ENCODE measurements around the gene LHPP. TPM values are rescaled to one million over a fixed set of nuclear protein-coding genes. Genes with fewer than 3 reads are reported as not detected.
A peak's percentile ranks its signal among the peaks of the same experiment; 100 is the strongest.
"Not testable (repeated sequence)": the region's sequence is repeated elsewhere in the genome, so short reads cannot be mapped to it uniquely, and the experiment has no call there.

LHPP gene
- total RNA-seq, 1 donor from 2014 or later = 2.6 TPM

DNA sequence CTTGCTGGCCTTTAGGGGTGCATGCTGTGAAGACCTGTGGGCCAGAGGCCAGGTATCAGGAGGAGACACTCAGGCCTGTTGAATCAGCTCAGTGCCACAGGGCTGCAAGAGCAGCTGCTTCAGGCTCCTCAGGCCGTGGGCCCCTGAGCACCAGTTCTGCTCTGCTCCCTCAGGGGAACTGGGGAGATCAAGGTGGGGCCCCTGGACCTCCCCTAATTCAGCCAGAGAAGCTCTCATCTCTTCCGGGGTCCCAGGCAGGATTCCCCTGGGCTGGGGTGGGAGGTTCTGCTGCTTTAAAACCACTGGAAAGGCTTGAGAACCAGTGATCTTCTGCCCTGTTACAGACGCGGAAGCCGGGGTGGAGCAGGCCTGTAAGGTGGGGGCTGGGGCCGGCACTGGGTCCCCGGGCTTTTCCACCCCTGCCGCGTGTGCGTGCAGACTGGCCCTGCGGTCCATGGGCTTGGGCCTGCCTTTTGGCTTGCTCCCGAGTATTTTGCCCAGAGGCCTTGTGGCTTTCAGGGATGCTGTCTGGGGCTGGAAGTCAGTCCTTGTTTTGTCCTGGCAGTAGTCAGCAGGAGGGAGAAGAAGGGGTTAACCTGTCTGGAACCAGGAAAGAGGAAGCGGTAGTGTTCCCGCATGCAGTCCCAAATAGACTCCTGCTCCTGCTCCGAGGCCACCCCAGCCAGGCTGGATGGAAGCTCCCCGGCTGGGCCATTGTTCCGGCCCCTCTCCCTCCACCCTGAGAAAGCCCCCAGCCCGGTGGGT, 74.3 kb downstream of the LHPP start:
- DNase-seq (ENCODE audit: low read depth in 2 of 2) = no peak

DNA sequence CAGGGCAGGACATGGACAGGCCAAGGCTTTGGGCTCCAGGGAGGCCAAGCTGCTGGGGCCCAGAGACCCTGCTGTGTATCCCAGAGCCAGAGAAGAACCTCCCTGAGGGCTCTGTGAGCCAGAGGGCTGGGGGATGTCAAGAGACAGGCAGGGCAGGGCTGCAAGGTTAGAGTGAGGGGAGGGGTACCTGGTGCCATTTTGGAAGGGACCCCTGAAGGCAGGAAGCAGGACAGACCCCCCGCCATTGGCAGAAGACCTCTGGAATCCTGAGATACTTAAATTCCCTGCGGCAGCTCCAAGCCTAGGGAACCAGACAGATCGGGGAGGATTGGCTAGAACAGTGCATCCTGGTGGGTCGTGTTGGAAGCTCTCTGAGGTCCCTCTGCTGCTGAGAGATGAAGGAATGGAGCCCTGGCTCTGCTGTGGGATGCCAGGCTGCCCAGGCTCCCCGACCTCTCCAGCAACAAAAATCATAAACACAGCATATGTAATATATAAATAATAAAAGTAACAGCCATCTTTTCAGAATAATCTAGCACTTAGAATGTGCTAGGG, 75.0 kb downstream of the LHPP start:
- DNase-seq (ENCODE audit: low read depth in 2 of 2) = no peak

- no peak for DNase-seq (ENCODE audit: low read depth in 2 of 2)
Observed at GRCh38 chr10:124537166-124537725, 75.6 kb downstream of the LHPP start.

DNA sequence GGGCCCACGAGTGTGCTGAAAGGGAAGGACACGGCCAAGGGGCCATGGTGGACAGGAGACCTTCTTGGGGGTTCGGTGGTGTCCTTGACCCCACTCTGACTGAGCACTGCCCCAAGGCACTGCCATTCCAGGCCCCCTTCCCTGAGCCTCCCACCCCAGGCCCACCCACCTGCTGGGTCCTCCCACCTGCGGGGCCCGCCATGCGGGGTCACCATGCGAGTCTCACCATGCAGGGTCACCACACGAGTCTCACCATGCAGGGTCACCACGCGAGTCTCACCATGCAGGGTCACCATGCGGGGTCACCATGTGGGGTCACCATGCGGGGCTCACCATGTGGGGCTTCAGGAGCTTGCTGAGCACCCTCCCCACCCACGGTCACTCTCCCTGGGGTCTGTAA, 76.3 kb downstream of the LHPP start:
- no peak for DNase-seq (ENCODE audit: low read depth in 2 of 2)

GRCh38 chr10:124538706-124539105, 77.1 kb downstream of the LHPP start:
- DNase-seq (ENCODE audit: low read depth in 2 of 2) = no peak

- DNase-seq (ENCODE audit: low read depth in 2 of 2) = peak; percentile 54 to 71
Observed at GRCh38 chr10:124539935-124540641, 78.5 kb downstream of the LHPP start.

GRCh38 chr10:124541076-124541903, 79.7 kb downstream of the LHPP start:
- no peak for DNase-seq (ENCODE audit: low read depth in 2 of 2)

GRCh38 chr10:124542336-124542735, 80.7 kb downstream of the LHPP start:
- no peak for DNase-seq (ENCODE audit: low read depth in 2 of 2)

GRCh38 chr10:124543146-124543545, 81.5 kb downstream of the LHPP start:
- no peak for DNase-seq (ENCODE audit: low read depth in 2 of 2)

- DNase-seq (ENCODE audit: low read depth in 2 of 2) = no peak
Observed at GRCh38 chr10:124543971-124544370, 82.3 kb downstream of the LHPP start.

- DNase-seq (ENCODE audit: low read depth in 2 of 2) = no peak
Observed at GRCh38 chr10:124544711-124545110, 83.1 kb downstream of the LHPP start.

- no peak for DNase-seq (ENCODE audit: low read depth in 2 of 2)
Observed at GRCh38 chr10:124545351-124546054, 83.9 kb downstream of the LHPP start.

DNA sequence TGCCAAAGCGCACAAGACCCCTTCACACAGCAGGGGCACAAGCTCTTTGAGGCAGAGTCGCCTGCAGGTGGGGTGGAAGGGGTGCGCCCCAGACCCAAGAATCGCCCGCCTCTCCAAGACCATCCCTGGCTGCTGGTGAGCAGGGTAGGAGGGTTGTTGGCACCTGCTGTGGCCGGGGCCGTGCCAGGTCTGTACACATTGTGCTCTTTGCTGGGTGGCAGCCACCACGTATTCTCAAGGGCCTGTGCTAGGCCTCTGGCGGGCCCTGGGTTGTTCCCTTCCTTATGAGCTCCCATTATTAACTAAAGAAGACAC, 84.4 kb downstream of the LHPP start:
- no peak for DNase-seq (ENCODE audit: low read depth in 2 of 2)

DNA sequence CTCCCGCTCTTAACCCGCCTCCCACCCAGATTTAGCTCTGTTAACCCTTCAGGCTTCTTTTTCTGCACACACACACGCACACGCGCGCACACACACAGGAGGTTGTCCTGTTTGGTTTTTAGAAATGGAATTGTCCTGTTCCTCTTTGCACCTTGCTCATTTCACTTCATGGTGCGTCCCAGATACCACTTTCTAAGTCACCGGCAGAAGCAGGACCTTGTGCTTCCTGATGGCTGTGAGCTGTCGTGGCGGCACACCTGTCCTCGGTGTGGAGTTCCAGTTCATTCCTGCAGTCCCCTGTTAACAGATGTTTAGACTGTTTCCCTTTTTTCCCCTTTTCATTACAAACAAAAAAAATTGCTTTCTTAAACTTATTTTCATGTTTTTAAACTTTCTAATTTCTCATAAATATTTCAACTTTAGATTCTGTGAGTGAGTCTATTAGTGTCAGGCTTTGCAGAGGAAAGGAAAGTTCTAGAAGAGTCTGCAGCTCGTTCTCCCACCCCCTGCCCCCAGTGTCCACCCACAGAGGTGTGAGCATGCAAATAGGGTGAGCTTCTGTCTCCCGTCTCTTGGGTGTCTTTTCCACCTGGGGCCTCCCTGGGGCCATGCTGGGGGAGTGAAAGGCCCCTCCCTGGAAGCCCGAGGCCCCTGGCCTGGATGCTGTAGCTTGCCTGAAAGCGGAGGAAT, 85.5 kb downstream of the LHPP start:
- no peak for DNase-seq (ENCODE audit: low read depth in 2 of 2)

GRCh38 chr10:124547647-124548168, 86.1 kb downstream of the LHPP start:
- DNase-seq (ENCODE audit: low read depth in 2 of 2) = peak in 1 of 2 donors; percentile 22

- not testable (repeated sequence) for DNase-seq (ENCODE audit: low read depth in 2 of 2)
Observed at GRCh38 chr10:124549171-124549570, 87.5 kb downstream of the LHPP start.

DNA sequence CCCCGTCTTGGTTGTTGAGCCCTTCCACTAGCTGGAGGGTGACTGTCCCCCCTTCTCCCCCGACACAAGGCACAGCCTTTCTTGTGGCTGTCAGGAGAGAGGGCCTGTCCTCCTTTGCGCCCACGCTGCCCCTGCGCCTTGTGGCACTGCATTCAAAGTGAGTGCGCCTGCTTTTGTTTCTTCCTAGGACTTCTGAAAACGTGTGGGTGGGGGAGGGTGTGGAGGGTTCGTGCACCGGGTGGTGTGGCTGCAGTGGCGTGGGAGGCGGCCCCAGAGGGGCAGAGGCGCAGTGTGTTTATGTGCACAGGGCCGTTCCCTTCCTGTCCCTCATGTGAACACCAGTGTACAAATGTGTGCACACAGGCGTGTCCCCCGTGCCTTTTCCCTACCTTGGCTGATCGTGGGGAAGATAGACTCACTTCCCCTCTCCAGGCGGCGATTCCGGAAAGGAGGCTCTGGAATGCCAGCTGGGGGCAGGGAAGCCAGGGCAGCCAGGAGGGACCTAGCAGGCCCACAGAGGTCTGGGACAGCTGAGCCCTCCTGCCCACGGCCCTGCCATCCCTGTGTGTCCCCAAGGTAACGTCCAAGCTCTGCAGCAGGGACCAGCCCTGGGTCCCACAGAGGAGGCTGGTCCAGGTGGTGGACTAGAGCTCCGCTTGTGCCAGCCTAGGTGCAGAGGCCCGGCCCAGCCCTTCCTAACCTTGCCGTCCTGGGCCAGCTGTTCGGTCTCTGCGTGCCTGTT, 88.8 kb downstream of the LHPP start:
- peak; percentile 12 to 19 for DNase-seq (ENCODE audit: low read depth in 2 of 2)

- no peak for DNase-seq (ENCODE audit: low read depth in 2 of 2)
Observed at GRCh38 chr10:124551097-124551496, 89.5 kb downstream of the LHPP start.

DNA sequence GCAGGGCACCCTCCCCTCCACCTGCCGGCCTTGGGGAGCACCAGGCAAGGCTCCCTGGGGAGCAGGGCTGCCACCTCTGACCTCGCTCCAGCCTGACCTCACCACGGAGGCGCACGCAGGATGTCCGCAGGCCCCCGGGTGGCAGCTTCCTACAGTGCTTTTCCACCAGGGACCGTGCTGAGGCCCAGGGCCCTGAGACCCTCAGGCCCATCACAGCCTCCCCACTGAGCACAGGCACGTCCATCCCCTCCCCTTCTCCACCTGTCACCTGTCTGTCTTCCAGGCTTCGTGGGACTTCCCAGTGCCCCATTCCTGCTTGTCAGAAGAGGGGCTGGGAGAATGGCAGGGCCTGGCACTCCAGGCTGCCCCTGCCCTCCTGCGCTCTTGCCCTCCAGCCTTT, 90.1 kb downstream of the LHPP start:
- no peak for DNase-seq (ENCODE audit: low read depth in 2 of 2)

Measured in lung microvascular endothelial cell (primary cell).